ENCODE data around the gene FAM107B. TPM values are rescaled to one million over a fixed set of nuclear protein-coding genes. Genes with fewer than 3 reads are reported as not detected.

Gene FAM107B
- total RNA-seq, 1 experiment from 2014 or later = 144 TPM

DNA sequence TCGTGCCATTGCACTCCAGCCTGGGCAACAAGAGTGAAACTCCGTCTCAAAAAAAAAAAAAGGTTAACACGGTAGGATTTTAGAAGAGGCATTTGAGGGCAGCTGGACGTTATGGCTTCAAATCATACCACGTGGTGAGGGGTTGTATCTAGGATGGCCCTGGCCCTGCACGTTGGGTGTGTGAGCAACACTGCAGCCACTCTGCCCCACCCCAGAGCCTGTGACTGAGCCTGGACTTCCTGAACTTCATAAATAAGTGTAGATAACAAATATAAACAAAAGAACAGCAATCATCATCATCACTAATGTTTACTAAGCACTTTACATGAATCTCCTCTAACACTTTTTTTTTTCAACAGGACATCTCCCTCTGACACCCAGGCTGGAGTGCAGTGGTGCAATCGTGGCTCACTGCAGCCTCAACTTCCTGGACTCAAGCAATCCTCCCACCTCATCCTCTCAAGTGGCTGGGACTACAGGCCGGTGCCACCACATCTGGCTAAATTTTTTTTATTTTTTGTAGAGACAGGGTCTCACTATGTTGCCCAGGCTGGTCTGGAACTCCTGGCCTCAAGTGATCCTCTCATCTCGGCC, 274.4 kb downstream of the FAM107B start:
- Histone ChIP-seq H3K79me2 (ENCODE audit: low read depth) (no peaks in the 10 kb centered on the region), H3K4me1 (replicated peaks; ENCODE audit: insufficient read depth) (no peaks in the 10 kb centered on the region), H3K27me3 (ENCODE audit: insufficient read depth, low read depth) (no peaks in the 10 kb centered on the region), H3K9me2 (ENCODE audit: insufficient read depth) (no peaks in the 10 kb centered on the region), H3F3A (ENCODE audit: insufficient read depth, low read depth) (peaks cover 31% of the 10 kb centered on the region; the same call in 1 of the 2 replicates), H3K9me3 (ENCODE audit: insufficient read depth, low read depth) (no peaks in the 10 kb centered on the region), H2AFZ (no peak overlapping the region), H3K27ac (no peak overlapping the region), H3K4me2 (no peak overlapping the region), H3K36me3 (ENCODE audit: low read depth) (no peaks in the 10 kb centered on the region), H3K4me3 (no peak overlapping the region), H4K20me1 (ENCODE audit: insufficient read depth) (no peaks in the 10 kb centered on the region)
- no TSS peak for BruUV-seq (replicated peaks)
- intact Hi-C loops (cut with micrococcal nuclease; ENCODE audit: unreplicated experiment) = loop anchor here (5.0 kb wide), 1 partner anchor 322 kb away; no protein-coding TSS in a partner anchor
- ChIA-PET POLR2A (ENCODE audit: unreplicated experiment) (no interaction called here), CTCF (no interaction called here)
- TF ChIP-seq EZH2 (IDR thresholded peaks at IDR 0.05; ENCODE audit: low read depth) = no peak
- TF ChIP-seq, protein P1, sequence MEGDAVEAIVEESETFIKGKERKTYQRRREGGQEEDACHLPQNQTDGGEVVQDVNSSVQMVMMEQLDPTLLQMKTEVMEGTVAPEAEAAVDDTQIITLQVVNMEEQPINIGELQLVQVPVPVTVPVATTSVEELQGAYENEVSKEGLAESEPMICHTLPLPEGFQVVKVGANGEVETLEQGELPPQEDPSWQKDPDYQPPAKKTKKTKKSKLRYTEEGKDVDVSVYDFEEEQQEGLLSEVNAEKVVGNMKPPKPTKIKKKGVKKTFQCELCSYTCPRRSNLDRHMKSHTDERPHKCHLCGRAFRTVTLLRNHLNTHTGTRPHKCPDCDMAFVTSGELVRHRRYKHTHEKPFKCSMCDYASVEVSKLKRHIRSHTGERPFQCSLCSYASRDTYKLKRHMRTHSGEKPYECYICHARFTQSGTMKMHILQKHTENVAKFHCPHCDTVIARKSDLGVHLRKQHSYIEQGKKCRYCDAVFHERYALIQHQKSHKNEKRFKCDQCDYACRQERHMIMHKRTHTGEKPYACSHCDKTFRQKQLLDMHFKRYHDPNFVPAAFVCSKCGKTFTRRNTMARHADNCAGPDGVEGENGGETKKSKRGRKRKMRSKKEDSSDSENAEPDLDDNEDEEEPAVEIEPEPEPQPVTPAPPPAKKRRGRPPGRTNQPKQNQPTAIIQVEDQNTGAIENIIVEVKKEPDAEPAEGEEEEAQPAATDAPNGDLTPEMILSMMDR (conservative IDR thresholded peaks at IDR 0.05) = no peak
- DNase-seq = peak in 1 of 2 experiments; percentile 46

DNA sequence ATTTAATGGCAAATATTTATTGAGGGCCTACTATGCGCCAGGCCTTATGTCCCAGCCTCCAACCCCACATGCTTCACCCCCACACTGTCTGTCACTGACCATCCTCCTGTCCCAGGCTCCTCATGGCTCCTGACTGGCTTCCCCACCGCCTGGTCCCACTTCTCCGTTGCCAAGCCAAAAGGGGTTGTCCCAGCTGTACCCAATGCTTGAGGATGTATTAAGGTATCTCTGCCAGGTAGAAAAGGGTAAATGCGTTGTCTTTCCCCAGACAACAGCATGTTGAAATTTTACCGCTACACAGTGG, 275.1 kb downstream of the FAM107B start:
- ChIA-PET CTCF (no interaction called here), POLR2A (ENCODE audit: unreplicated experiment) (no interaction called here)
- intact Hi-C loops (cut with micrococcal nuclease; ENCODE audit: unreplicated experiment) = loop anchor here (1.0 to 10.0 kb wide), 3 partner anchors 338 to 607 kb away; partner anchors contain the start of genes CDNF, HSPA14 and MSANTD7
- Histone ChIP-seq H3K4me1 (replicated peaks; ENCODE audit: insufficient read depth) (no peaks in the 10 kb centered on the region), H4K20me1 (ENCODE audit: insufficient read depth) (no peaks in the 10 kb centered on the region), H2AFZ (no peak overlapping the region), H3F3A (ENCODE audit: insufficient read depth, low read depth) (peaks cover 27% of the 10 kb centered on the region; the same call in 1 of the 2 replicates), H3K4me2 (no peak overlapping the region), H3K27ac (no peak overlapping the region), H3K9me3 (ENCODE audit: insufficient read depth, low read depth) (no peaks in the 10 kb centered on the region), H3K79me2 (ENCODE audit: low read depth) (no peaks in the 10 kb centered on the region), H3K27me3 (ENCODE audit: insufficient read depth, low read depth) (no peaks in the 10 kb centered on the region), H3K36me3 (ENCODE audit: low read depth) (no peaks in the 10 kb centered on the region), H3K9me2 (ENCODE audit: insufficient read depth) (no peaks in the 10 kb centered on the region), H3K4me3 (no peak overlapping the region)
- BruUV-seq (replicated peaks) = no TSS peak
- no peak for DNase-seq
- TF ChIP-seq, protein P1 (conservative IDR thresholded peaks at IDR 0.05) = no peak
- no peak for TF ChIP-seq EZH2 (IDR thresholded peaks at IDR 0.05; ENCODE audit: low read depth)

DNA sequence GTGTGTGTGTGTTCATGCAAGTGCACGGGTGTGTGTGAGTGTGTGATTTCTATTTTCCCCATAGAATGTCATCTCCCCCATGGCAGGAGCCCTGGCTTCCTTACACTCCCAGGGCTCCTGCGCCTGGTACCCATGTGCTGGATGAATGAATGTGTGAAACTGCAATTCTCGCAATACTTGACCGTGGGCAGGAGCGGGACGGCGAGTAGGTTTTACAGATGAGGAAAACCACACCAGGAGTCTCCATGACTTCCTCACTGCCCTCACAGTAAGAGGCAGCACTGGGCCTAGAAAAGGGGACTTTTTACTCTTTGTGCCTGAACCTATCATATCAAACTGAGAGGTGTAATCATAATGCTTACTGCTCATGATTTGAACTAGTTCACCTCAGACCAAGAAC, 276.4 kb downstream of the FAM107B start:
- H3K36me3 ChIP-seq (ENCODE audit: low read depth) = no peaks in the 10 kb centered on the region
- no peaks in the 10 kb centered on the region for H3K4me1 ChIP-seq (replicated peaks; ENCODE audit: insufficient read depth)
- POLR2A ChIA-PET (ENCODE audit: unreplicated experiment) = no interaction called here
- H3K79me2 ChIP-seq (ENCODE audit: low read depth) = no peaks in the 10 kb centered on the region
- intact Hi-C loops (cut with micrococcal nuclease; ENCODE audit: unreplicated experiment) = loop anchor here (5.0 to 10.0 kb wide), 2 partner anchors 339 to 466 kb away; partner anchors contain the start of genes CDNF, HSPA14 and MSANTD7
- H3F3A ChIP-seq (ENCODE audit: insufficient read depth, low read depth) = peaks cover 19% of the 10 kb centered on the region; the same call in 1 of the 2 replicates
- TF ChIP-seq, protein P1 (conservative IDR thresholded peaks at IDR 0.05) = no peak
- TF ChIP-seq EZH2 (IDR thresholded peaks at IDR 0.05; ENCODE audit: low read depth) = no peak
- no peak overlapping the region for H3K27ac ChIP-seq
- no peak overlapping the region for H2AFZ ChIP-seq
- BruUV-seq (replicated peaks) = no TSS peak
- no peaks in the 10 kb centered on the region for H3K9me3 ChIP-seq (ENCODE audit: insufficient read depth, low read depth)
- H4K20me1 ChIP-seq (ENCODE audit: insufficient read depth) = no peaks in the 10 kb centered on the region
- CTCF ChIA-PET = no interaction called here
- H3K27me3 ChIP-seq (ENCODE audit: insufficient read depth, low read depth) = no peaks in the 10 kb centered on the region
- no peaks in the 10 kb centered on the region for H3K9me2 ChIP-seq (ENCODE audit: insufficient read depth)
- DNase-seq = no peak
- H3K4me2 ChIP-seq = no peak overlapping the region
- H3K4me3 ChIP-seq = no peak overlapping the region

Measured in PC-9 (cell line).